SK-N-DZ (cell line): ENCODE results near the gene ID1.
"Not testable (repeated sequence)": the region's sequence is repeated elsewhere in the genome, so short reads cannot be mapped to it uniquely, and the experiment has no call there.

Source experiments
- DNase-seq: peaks from one replicate; pipeline ENCODE4 v3.0.0-alpha.2; 2015; ENCODE audit warnings: low spot score
- small RNA-seq, 2 experiments: library from RNA; depleted of rRNA; stranded (forward); fragments of <200 nt; gene quantifications; one replicate each; pipeline ENCODE3, GENCODE V24; 2014

ID1 gene

DNA sequence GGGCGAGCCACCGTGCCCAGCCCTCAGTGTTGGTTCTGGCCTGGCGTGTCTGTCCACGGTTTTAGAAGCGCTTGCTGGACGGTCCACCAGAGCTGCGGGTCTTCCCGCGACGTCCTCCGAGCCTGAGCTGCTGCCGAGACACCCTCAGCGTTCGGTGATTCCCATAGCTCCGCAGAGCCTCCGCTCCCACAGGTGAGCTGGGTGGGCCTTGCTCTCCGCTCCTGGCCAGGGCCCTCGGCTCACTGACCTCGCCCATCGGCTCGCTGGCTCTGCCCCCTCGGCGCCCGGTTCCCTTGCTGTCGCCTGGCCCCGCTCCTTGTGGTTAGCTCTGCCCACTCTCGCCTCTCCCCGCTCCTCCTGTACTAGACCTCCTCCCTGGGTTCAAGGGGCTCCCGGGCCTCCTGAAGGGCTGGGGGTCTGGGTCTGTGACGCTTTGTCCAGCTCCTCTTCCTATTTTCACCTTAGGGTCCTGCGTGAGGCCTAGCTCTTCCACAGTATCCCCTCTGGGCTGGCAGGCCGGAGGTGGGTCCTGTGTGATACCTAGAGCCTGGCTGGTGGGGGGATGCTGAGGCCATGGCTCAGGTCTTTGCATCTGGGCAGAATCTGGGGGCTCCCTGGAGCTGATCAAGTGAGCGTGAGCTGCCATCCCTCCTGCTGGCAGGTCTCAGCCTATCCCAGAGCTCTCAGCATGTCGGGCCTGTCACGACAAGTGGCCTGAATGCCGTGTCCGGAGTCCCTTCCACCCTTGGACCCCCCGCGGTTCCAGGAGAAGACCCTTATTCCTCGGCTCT is 27.7 kb downstream of the ID1 start:
- DNase-seq = no peak

DNA sequence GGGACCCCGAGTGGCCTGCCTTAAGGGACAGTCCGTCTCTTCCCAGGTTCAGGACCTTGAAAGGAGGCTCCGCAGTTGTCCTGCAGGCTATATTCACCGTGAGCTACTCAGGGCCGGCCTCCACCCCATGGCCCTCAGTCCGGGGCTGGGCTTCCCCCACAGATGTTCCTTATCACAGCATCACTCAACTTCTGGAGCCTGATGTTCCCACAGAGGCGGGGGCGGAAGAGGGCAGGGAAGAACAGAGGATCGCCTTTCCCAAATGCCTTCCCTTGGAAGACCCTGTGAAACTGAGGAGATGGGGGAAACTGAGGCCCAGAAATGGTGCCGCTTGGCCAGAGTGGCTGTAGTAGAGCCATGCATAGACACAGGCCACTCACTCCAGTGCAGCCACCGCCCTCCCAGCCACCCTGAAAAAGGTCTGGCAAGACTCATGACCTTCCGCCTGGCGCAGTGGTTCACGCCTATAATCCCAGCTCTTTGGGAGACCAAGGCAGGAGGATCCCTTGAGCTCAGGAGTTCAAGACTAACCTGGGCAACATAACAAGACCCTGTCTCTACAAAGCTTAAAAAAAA is 28.3 kb downstream of the ID1 start:
- DNase-seq = no peak

DNA sequence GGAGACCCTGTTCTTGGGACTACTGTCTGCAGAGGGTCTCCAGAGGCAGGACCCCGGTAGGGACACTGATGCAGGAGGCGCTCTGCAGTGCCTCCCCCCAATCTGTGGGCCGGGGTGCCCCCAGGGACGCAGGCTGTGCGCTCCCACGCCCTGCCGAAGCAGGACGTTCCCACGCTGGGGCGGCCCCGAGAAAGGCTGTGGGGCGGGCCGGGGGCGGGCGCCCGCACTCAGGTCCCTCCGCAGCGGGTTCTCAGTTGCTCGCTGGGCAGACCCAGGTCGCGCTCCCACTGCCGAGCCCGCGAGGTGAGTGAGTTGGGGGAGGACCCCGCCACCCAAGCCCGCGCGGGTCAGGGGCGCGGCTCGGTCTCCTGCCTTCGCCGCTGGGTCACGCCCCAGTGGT is 32.6 kb downstream of the ID1 start, which contains the start of gene COX4I2:
TSS of gene COX4I2 (plus strand) at position 253 of the 400 bp plus-strand sequence. CDS start 1,106 bp downstream, outside the sequence.
- DNase-seq = no peak

DNA sequence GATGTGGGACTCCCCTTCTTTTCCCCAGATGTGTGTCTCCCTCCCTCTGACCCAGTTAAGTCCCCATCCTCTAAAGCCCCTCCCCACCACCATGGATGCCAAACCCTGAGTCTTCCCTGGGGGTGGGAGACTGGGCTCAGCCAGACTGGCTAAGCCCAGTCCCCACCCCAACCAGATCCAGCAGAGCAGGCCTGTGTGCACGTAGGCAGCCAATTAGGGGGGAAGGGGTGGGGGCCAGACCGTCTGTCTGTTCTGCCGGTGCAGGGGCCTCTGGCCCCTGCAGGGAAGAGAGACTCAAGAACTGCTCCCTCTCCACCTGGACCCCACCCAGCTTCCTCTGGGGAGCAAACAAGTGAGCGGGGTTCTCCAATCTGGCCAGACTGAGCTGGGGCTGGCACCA is 33.2 kb downstream of the ID1 start:
- DNase-seq = peak; percentile 65

DNA sequence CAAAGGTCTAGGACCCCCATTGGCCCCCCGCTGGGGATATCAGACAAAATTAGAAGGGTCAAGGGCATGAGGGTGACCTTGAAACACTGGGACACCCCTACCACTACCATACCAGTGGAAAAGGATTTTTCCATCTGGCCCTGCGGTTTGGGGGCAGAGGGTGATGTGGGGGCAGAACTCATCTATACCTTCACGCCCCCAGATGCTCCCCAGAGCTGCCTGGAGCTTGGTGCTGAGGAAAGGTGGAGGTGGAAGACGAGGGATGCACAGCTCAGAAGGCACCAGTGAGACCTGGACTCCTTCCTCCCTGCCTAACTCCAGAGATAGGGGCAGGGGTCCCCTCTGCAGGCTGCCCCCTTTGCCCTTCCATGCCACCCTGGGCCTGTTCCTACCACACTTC is 33.7 kb downstream of the ID1 start:
- no peak for DNase-seq

DNA sequence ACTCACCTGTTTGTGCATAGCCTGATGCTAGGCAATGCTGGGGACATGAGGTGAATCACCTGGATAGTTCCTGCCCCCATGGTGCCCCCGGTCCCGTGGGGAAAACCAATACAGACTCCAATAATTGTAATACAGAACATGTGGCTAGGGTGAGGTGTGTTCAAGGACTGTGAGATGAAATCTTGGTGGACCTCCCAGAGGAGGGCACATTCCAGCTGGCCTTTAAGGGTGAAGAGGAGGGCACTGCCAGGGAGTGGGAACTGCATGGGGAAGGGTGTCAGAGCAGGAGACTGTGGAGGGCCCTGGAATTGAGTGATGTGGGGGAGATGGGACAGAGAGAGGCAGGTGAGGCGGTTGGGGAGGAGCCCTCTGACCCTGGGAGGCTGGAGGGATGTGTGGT is 35.2 kb downstream of the ID1 start:
- DNase-seq = no peak

DNA sequence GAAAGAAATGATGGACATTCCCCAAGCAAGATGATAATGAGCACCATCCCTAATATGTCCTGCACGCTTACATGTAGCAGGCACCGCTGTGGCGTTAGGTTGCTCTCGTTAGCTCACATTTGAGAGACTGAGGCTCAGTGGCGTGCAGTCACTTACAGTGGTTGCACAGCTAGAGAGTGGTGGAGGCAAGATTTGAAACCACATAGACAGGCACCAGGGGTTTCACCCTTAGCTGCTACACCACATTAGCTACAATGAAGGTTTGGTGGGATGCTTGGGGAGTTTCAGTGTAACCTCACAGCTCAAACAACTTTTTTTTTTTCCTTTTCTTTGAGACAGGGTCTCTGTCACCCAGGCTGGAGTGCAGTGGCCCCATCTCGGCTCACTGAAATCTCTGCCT is 36.3 kb downstream of the ID1 start:
- DNase-seq = no peak

DNA sequence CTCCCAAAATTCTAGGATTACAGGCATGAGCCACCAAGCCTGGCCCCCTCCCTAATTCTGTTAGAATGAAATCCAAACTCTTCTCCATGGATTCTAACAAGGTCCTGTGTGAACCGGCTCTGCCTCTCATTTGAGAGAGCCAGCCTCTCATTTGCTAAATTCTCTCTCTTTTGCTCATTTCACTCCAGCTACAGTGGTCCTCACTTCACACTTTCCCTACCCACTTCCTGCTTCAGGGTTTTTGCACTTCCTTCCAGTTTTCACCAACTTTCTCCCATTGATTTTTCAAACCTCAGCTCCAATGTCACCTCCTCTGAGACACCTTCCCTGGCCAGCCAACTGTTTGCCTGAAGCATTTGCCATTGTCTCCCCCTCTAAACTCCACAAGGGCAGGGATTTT is 37.7 kb downstream of the ID1 start:
- DNase-seq = no peak

DNA sequence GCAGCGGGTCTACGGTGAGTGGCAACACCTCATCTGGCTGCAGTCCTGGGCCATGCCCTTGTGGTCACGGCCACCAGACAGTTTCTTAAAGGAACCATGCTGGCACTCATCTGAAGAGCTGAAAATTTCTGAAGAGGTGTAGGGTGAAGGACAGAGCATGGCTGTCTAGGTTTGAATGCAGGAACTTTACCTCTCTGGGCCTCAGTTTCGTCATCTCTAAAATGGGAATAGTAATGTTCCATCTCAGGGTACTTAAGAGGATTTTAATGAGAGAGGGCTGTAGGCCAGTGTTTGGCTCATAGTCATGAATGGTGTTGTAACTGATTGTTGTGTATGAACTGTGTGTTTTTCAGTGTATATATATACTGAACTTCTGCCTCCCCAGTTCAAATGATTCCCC is 38.4 kb downstream of the ID1 start:
- no peak for DNase-seq

DNA sequence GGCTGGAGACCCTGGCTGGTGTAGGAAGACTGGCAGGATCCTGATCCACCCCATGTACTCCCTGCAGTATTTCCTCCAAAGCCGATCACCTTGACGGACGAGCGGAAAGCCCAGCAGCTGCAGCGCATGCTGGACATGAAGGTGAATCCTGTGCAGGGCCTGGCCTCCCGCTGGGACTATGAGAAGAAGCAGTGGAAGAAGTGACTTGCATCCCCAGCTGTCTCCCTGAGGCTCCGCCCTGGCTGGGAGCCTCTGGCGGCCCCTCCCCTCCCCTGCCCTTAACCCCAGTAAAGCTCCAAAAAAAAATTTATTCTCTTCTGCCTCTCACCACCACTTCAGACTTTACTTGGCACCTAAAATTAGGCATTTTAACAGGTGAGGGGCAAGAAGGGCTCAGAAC is 39.6 kb downstream of the ID1 start:
- DNase-seq = no peak

DNA sequence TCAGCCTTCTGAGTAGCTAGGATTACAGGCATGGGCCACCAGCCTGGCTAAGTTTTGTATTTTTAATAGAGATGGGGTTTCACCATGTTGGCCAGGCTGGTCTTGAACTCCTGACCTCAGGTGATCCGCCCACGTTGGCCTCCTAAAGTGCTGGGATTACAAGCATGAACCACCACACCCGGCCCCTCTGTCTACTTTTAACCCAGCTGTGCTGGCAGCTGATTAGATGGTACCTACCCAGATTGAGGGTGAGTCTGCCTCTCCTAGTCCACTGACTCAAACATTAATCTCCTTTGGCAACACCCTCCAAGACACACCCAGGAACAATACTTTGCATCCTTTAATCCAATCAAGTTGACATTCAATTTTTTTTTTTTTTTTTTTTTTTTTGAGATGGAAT is 43.0 kb downstream of the ID1 start:
- DNase-seq = not testable (repeated sequence)

DNA sequence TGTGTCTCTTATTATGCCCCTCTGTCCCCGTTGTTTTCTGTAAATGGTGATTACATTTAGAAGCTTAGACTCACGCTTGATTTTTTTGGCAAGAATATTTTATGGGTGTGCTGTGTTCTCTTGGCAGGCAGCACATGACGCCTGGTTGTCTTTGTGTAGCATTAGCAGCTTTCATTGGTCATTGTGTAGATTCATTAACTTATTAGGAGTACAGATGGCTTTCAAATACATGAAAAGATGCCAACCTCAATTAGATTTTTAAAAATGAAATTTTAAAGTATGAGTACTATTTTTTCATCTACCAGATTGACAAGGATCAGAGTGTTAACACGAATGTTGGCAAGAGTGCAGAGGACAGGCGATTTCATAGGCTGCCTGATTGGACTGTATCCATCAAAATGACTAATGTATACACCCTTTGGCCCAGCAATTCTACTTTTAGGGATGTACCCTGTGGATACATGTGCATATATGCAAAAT is 47.9 kb downstream of the ID1 start:
- DNase-seq = no peak

DNA sequence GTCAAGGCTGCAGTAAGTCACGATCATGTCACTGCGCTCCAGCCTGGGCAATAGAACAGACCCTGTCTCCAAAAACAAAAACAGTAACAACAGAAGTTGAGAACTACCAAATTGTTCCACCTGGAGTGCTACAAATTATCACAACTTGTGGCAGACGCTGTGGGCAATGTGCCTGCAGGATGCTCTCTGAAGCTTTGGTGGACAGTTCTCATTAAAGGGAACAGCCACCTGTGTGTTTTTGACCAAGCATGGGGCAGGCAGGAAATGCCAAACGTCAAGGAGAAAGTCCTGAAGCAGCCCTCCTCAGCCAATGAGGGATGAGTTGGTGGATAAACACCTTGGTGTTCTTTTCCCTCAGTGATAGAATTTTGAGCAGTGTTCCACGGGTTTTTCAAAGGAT is 48.5 kb downstream of the ID1 start:
- DNase-seq = no peak

DNA sequence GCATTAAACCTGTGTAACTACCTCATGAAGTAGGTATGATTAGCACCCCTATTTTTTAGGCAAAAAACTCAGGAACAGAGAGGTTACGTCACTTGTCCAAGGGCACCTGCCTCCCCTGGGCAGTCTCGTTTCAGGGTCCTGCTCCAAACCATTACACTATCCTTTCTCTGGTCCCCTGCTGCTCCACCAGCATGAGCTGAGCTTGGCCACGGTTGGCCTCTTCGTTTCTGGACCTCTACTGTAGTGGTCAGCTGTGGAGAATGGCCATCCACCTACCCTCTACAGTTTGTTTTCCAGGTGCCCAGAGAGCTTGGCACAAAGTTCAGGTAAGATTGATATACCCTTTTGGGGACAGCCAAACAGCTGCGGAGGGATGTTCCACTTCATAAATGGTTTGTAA is 49.4 kb downstream of the ID1 start:
- DNase-seq = no peak

Small RNAs within 50 kb of the gene (small RNA-seq; reads per million reads assigned to genes)
- 0 reads per million in 2 experiments for gene MIR3193
